Stomach (tissue), 4 donors: Measurements from ENCODE around the gene PRICKLE1.

Experiments
- POLR2A ChIP-seq, 4 donors: fragments of 450-650 bp; IDR thresholded peaks; one replicate each; pipeline ENCODE4 v1.6.1; 2016; ENCODE audit warnings: antibody characterized with exemption in 4 of 4, control low read depth in 2 of 4, mild to moderate bottlenecking in 1 of 4, moderate library complexity in 1 of 4
- POLR2AphosphoS5 ChIP-seq, 3 donors: sonication (generic); formaldehyde crosslinking; IDR thresholded peaks; one replicate each; pipeline ENCODE4 v1.6.1; 2016; ENCODE audit warnings: antibody characterized with exemption in 3 of 3
- TF ChIP-seq, protein P1 (sequence below), 7 experiments: fragments of 450-650 bp in 4 of 7; fragments of 200-600 bp in 3 of 7; sonication (generic) in 3 of 7; IDR thresholded peaks; one replicate each; pipeline ENCODE4 v1.5.1; 2016 to 2019; ENCODE audit warnings: antibody characterized with exemption in 7 of 7, control low read depth in 2 of 7, mild to moderate bottlenecking in 1 of 7

DNA sequence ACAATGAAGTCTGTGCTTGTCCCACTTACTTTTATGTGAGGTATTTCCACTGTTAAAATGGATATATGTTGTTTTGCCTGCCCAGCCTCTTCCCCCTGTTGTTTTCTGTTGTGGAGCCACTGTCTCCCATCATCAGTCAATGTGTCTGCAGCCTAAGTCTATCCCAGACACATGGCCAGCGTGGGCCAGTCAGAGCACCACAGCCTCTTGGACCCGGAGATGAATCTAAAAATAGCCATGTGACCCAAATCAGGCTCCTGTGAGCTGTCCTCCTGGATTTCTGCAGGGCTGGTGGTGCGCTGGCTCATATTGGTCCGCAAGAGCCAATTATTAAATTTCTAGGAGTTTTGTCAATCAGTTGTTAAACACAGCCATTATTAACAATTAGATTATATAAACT is 44.0 kb upstream of the PRICKLE1 start:
- TF ChIP-seq, protein P1, sequence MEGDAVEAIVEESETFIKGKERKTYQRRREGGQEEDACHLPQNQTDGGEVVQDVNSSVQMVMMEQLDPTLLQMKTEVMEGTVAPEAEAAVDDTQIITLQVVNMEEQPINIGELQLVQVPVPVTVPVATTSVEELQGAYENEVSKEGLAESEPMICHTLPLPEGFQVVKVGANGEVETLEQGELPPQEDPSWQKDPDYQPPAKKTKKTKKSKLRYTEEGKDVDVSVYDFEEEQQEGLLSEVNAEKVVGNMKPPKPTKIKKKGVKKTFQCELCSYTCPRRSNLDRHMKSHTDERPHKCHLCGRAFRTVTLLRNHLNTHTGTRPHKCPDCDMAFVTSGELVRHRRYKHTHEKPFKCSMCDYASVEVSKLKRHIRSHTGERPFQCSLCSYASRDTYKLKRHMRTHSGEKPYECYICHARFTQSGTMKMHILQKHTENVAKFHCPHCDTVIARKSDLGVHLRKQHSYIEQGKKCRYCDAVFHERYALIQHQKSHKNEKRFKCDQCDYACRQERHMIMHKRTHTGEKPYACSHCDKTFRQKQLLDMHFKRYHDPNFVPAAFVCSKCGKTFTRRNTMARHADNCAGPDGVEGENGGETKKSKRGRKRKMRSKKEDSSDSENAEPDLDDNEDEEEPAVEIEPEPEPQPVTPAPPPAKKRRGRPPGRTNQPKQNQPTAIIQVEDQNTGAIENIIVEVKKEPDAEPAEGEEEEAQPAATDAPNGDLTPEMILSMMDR (IDR thresholded peaks at IDR 0.05): no peak
- TF ChIP-seq POLR2A (IDR thresholded peaks at IDR 0.05) (no peak), POLR2AphosphoS5 (IDR thresholded peaks at IDR 0.05) (no peak)
